Breast epithelium (tissue), 3 donors: Measurements from ENCODE around the gene TSPAN7.

Experiments used
- POLR2A ChIP-seq: fragments of 450-650 bp; IDR thresholded peaks from one replicate; pipeline ENCODE4 v1.6.1; 2016; ENCODE audit warnings: antibody characterized with exemption, mild to moderate bottlenecking, moderate library complexity
- POLR2AphosphoS5 ChIP-seq, 3 donors: sonication (generic); formaldehyde crosslinking; IDR thresholded peaks; one replicate each; pipeline ENCODE4 v1.6.1; 2017; ENCODE audit warnings: antibody characterized with exemption in 3 of 3

DNA sequence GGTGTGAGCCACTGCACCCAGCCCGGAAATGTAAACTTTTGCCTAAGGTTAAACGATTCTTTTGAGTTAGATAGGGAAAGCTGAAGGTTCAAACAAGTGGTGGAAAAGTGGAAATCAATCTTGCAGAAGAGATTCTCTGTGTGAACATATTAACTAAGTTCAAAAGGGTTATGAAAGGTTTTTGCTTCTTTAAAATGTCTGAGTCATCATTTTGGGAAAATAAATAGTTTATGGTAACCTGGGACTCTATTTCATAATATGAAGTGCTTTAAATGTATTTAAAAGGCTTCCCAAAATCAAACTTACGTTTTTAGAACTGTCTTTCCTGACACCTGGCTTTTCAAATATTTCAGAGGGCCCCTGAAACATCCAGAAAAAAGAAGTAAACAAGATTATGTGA lies 166.3 kb downstream of the TSPAN7 start:
- TF ChIP-seq POLR2A: no peak
- TF ChIP-seq POLR2AphosphoS5 (IDR thresholded peaks at IDR 0.05): no peak
